HCT116 (cell line): Measurements from ENCODE around the gene CASTOR1.

Experiments used
- CEBPB ChIP-seq: IDR thresholded peaks from 2 replicates; pipeline ENCODE4 v1.6.1; 2012; ENCODE audit warnings: low read depth
- FOSL1 ChIP-seq: IDR thresholded peaks from 2 replicates; pipeline ENCODE4 v1.6.1; 2012; ENCODE audit warnings: low read depth
- JUND ChIP-seq: IDR thresholded peaks from 2 replicates; pipeline ENCODE4 v1.6.1; 2012
- POLR2A ChIP-seq: IDR thresholded peaks from 2 replicates; pipeline ENCODE4 v1.7.0; 2011; ENCODE audit warnings: borderline replicate concordance; ENCODE audit not compliant: insufficient read depth, insufficient read length; ENCODE audit errors: extremely low read depth
- POLR2AphosphoS5 ChIP-seq: IDR thresholded peaks from 2 replicates; pipeline ENCODE4 v1.6.1; 2011; ENCODE audit warnings: mild to moderate bottlenecking, low read depth, low read length, moderate library complexity
- TCF7L2 ChIP-seq: IDR thresholded peaks from 2 replicates; pipeline ENCODE4 v1.7.0; 2011; ENCODE audit warnings: borderline replicate concordance, inconsistent platforms; ENCODE audit not compliant: insufficient read depth, insufficient read length; ENCODE audit errors: extremely low read depth
- ZNF274 ChIP-seq: fragments of 200-500 bp; sonication (Bioruptor generic); IDR thresholded peaks from 2 replicates; pipeline ENCODE4 v1.6.1; 2014; ENCODE audit warnings: mild to moderate bottlenecking, low read depth, low read length, inconsistent platforms
- TF ChIP-seq, protein P1 (sequence below), 3 experiments: fragments of 200-600 bp in 1 of 3; sonication (generic) in 1 of 3; IDR thresholded peaks in 2 of 3; conservative IDR thresholded peaks in 1 of 3; 2 replicates each; pipeline ENCODE4 v1.5.1; 2012 to 2017; ENCODE audit warnings: low read depth in 2 of 3, low read length in 2 of 3, antibody characterized with exemption in 1 of 3, borderline replicate concordance in 1 of 3, control low read depth in 1 of 3, mild to moderate bottlenecking in 1 of 3, mixed read lengths in 1 of 3, mixed run types in 1 of 3, moderate library complexity in 1 of 3; ENCODE audit not compliant: insufficient read depth in 1 of 3
- TF ChIP-seq, protein P2 (sequence below): IDR thresholded peaks from 2 replicates; pipeline ENCODE4 v1.6.1; 2012; ENCODE audit warnings: low read depth
- TF ChIP-seq, protein P3 (sequence below): IDR thresholded peaks from 2 replicates; pipeline ENCODE4 v1.6.1; 2012

DNA sequence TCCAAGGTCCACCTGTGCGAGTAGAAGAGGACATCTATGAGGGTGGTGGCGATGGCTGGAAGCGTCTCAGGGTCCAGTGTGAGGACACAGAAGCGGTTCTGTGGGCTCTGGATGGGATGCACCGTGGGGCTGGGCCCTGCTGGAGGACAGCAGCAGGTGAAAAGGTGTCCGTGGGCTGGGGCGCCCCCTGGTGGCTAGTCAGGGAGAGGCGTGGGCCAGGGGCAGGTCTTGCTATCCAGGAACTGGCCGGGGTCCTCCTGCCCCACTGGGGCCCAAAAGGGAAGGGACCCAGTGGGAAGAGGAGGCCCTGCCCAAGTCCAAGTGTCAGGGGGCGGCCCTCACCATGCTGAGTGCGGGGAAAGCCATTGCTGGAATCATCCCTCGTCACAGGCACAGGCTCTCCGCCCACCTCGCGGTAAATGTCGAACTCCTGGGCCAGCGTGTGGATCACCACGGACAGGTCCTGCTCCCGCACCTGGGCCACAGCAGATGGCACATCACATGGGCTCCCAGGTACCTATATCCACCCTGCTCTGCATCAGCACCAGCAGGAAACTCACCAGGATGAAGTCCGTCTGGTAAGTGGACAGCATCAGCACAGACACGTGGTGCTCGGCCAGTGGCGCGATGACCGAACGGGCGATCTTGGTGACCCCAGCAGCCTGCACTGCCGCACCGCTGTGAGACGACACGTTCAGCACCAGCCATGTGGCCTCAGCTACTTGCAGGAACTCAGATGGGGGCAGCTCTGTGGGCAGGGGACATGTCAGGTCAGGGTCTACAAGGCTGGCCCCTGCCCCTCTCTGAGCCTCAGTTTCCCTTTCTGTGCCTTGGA, 2.3 kb downstream of the CASTOR1 start:
- TF ChIP-seq CEBPB (no peak), POLR2A (no peak), JUND (no peak), FOSL1 (no peak), POLR2AphosphoS5 (no peak), ZNF274 (no peak), TCF7L2 (no peak)
- TF ChIP-seq, protein P1, sequence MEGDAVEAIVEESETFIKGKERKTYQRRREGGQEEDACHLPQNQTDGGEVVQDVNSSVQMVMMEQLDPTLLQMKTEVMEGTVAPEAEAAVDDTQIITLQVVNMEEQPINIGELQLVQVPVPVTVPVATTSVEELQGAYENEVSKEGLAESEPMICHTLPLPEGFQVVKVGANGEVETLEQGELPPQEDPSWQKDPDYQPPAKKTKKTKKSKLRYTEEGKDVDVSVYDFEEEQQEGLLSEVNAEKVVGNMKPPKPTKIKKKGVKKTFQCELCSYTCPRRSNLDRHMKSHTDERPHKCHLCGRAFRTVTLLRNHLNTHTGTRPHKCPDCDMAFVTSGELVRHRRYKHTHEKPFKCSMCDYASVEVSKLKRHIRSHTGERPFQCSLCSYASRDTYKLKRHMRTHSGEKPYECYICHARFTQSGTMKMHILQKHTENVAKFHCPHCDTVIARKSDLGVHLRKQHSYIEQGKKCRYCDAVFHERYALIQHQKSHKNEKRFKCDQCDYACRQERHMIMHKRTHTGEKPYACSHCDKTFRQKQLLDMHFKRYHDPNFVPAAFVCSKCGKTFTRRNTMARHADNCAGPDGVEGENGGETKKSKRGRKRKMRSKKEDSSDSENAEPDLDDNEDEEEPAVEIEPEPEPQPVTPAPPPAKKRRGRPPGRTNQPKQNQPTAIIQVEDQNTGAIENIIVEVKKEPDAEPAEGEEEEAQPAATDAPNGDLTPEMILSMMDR (IDR thresholded peaks at IDR 0.05 in 2 of 3, conservative IDR thresholded peaks at IDR 0.05 in 1 of 3; ENCODE audit: borderline replicate concordance in 1 of 3, insufficient read depth in 1 of 3, low read depth in 2 of 3, low read length in 2 of 3): peak; percentile 92 to 96 (median 92)
- TF ChIP-seq, protein P2, sequence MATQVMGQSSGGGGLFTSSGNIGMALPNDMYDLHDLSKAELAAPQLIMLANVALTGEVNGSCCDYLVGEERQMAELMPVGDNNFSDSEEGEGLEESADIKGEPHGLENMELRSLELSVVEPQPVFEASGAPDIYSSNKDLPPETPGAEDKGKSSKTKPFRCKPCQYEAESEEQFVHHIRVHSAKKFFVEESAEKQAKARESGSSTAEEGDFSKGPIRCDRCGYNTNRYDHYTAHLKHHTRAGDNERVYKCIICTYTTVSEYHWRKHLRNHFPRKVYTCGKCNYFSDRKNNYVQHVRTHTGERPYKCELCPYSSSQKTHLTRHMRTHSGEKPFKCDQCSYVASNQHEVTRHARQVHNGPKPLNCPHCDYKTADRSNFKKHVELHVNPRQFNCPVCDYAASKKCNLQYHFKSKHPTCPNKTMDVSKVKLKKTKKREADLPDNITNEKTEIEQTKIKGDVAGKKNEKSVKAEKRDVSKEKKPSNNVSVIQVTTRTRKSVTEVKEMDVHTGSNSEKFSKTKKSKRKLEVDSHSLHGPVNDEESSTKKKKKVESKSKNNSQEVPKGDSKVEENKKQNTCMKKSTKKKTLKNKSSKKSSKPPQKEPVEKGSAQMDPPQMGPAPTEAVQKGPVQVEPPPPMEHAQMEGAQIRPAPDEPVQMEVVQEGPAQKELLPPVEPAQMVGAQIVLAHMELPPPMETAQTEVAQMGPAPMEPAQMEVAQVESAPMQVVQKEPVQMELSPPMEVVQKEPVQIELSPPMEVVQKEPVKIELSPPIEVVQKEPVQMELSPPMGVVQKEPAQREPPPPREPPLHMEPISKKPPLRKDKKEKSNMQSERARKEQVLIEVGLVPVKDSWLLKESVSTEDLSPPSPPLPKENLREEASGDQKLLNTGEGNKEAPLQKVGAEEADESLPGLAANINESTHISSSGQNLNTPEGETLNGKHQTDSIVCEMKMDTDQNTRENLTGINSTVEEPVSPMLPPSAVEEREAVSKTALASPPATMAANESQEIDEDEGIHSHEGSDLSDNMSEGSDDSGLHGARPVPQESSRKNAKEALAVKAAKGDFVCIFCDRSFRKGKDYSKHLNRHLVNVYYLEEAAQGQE: no peak
- TF ChIP-seq, protein P3, sequence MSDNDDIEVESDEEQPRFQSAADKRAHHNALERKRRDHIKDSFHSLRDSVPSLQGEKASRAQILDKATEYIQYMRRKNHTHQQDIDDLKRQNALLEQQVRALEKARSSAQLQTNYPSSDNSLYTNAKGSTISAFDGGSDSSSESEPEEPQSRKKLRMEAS: no peak
